ENCODE results near the gene GATAD2A. TPM values are rescaled to one million over a fixed set of nuclear protein-coding genes. Genes with fewer than 3 reads are reported as not detected.
"Not testable (repeated sequence)": the region's sequence is repeated elsewhere in the genome, so short reads cannot be mapped to it uniquely, and the experiment has no call there.

Gene GATAD2A
- total RNA-seq, 2 experiments from 2014 or later, result 123 to 139 TPM

GRCh38 chr19:19447536-19448237, 42.2 kb downstream of the GATAD2A start:
- Mint-ChIP-seq H3K36me3 (ENCODE audit: low read depth) (peaks cover 25% of the 10 kb centered on the region), H3K27ac (peak overlapping the region; percentile 24), H3K4me1 (peaks cover 87% of the 10 kb centered on the region), H3K9me3 (ENCODE audit: low read depth) (no peaks in the 10 kb centered on the region), H3K4me3 (no peak overlapping the region), H3K27me3 (no peaks in the 10 kb centered on the region)
- DNase-seq (peak; percentile 68), ATAC-seq (peak; percentile 64)
- intact Hi-C loops (cut with DNase I, micrococcal nuclease), result loop anchor here in 1 of 2 experiments (2.0 kb wide), 1 partner anchor 27 kb away; no protein-coding TSS in a partner anchor
- CTCF ChIA-PET, result interaction anchor here (1.1 kb wide), 1 partner anchor 42 kb away, joined by 6 read pairs; no protein-coding TSS in a partner anchor
- POLR2A ChIA-PET, result no interaction called here

- CTCF ChIA-PET, result no interaction called here
- peaks cover 23% of the 10 kb centered on the region for H3K36me3 Mint-ChIP-seq (ENCODE audit: low read depth)
- DNase-seq (no peak), ATAC-seq (no peak)
- no peaks in the 10 kb centered on the region for H3K9me3 Mint-ChIP-seq (ENCODE audit: low read depth)
- POLR2A ChIA-PET, result no interaction called here
- H3K27ac Mint-ChIP-seq, result peak overlapping the region; percentile 24
- no peak overlapping the region for H3K4me3 Mint-ChIP-seq
- intact Hi-C loops (cut with DNase I, micrococcal nuclease), result no loop called here
- H3K4me1 Mint-ChIP-seq, result peaks cover 87% of the 10 kb centered on the region
- no peaks in the 10 kb centered on the region for H3K27me3 Mint-ChIP-seq
These were observed 42.7 kb downstream of the GATAD2A start for GRCh38 chr19:19448238-19448544.

- intact Hi-C loops (cut with DNase I, micrococcal nuclease), result loop anchor here in 1 of 2 experiments (1.0 to 10.0 kb wide), 2 partner anchors 8 to 143 kb away; no protein-coding TSS in a partner anchor
- ATAC-seq (peak; percentile 86), DNase-seq (peak; percentile 70)
- peak overlapping the region; percentile 17 for H3K4me3 Mint-ChIP-seq
- CTCF ChIA-PET, result interaction anchor here (0.6 to 1.5 kb wide), 2 partner anchors 8 to 38 kb away, joined by 3 read pairs; no protein-coding TSS in a partner anchor
- peak overlapping the region; percentile 78 for H3K27ac Mint-ChIP-seq
- peaks cover 62% of the 10 kb centered on the region for H3K4me1 Mint-ChIP-seq
- H3K9me3 Mint-ChIP-seq (ENCODE audit: low read depth), result no peaks in the 10 kb centered on the region
- peaks cover 8% of the 10 kb centered on the region for H3K36me3 Mint-ChIP-seq (ENCODE audit: low read depth)
- POLR2A ChIA-PET, result interaction anchor here (0.7 to 1.0 kb wide), 2 partner anchors 8 to 62 kb away, joined by 3 read pairs; no protein-coding TSS in a partner anchor
- no peaks in the 10 kb centered on the region for H3K27me3 Mint-ChIP-seq
These were observed 46.2 kb downstream of the GATAD2A start for GRCh38 chr19:19451429-19452242.

GRCh38 chr19:19452243-19453124, 47.0 kb downstream of the GATAD2A start:
- Mint-ChIP-seq H3K9me3 (ENCODE audit: low read depth) (no peaks in the 10 kb centered on the region), H3K36me3 (ENCODE audit: low read depth) (peaks cover 5% of the 10 kb centered on the region), H3K27me3 (no peaks in the 10 kb centered on the region), H3K4me1 (peaks cover 62% of the 10 kb centered on the region), H3K27ac (peak overlapping the region; percentile 78), H3K4me3 (peak overlapping the region; percentile 4)
- POLR2A ChIA-PET, result no interaction called here
- intact Hi-C loops (cut with DNase I, micrococcal nuclease), result loop anchor here in 1 of 2 experiments (10.0 kb wide), 1 partner anchor 142 kb away; no protein-coding TSS in a partner anchor
- ATAC-seq (no peak), DNase-seq (no peak)
- CTCF ChIA-PET, result interaction anchor here (0.6 to 1.5 kb wide), 3 partner anchors 9 to 192 kb away, joined by 3 read pairs; no protein-coding TSS in a partner anchor

- POLR2A ChIA-PET, result interaction anchor here (0.7 kb wide), 1 partner anchor 238 kb away, joined by 9 read pairs; no protein-coding TSS in a partner anchor
These were observed 47.6 kb downstream of the GATAD2A start for GRCh38 chr19:19453125-19453454.

GRCh38 chr19:19455166-19455919, 49.9 kb downstream of the GATAD2A start:
- POLR2A ChIA-PET; DNase-seq; H3K36me3 Mint-ChIP-seq (ENCODE audit: low read depth); H3K9me3 Mint-ChIP-seq (ENCODE audit: low read depth); H3K4me3 Mint-ChIP-seq; ATAC-seq; H3K27ac Mint-ChIP-seq; H3K27me3 Mint-ChIP-seq: not testable (repeated sequence)
- intact Hi-C loops (cut with DNase I, micrococcal nuclease), result loop anchor here in 1 of 2 experiments (10.0 kb wide), 1 partner anchor 139 kb away; no protein-coding TSS in a partner anchor
- H3K4me1 Mint-ChIP-seq, result peaks cover 64% of the 10 kb centered on the region
- CTCF ChIA-PET, result interaction anchor here (0.6 to 1.0 kb wide), 2 partner anchors 44 to 252 kb away, joined by 3 read pairs; partner anchors contain the start of gene NR2C2AP

More at GRCh38 chr19:19453125-19453454, 47.6 kb downstream of the GATAD2A start:
- intact Hi-C loops (cut with DNase I, micrococcal nuclease), result loop anchor here in 1 of 2 experiments (10.0 kb wide), 1 partner anchor 142 kb away; no protein-coding TSS in a partner anchor
- no peak for ATAC-seq
- Mint-ChIP-seq H3K27ac (no peak overlapping the region), H3K27me3 (no peaks in the 10 kb centered on the region), H3K4me1 (peaks cover 62% of the 10 kb centered on the region), H3K36me3 (ENCODE audit: low read depth) (peaks cover 4% of the 10 kb centered on the region), H3K9me3 (ENCODE audit: low read depth) (no peaks in the 10 kb centered on the region), H3K4me3 (no peak overlapping the region)
- CTCF ChIA-PET, result interaction anchor here (0.6 to 1.4 kb wide), 3 partner anchors 26 to 191 kb away, joined by 3 to 4 read pairs (median 3); no protein-coding TSS in a partner anchor
- DNase-seq, result no peak

- peak; percentile 42 for DNase-seq
- no peaks in the 10 kb centered on the region for H3K9me3 Mint-ChIP-seq (ENCODE audit: low read depth)
- no peak for ATAC-seq
- H3K36me3 Mint-ChIP-seq (ENCODE audit: low read depth), result peaks cover 6% of the 10 kb centered on the region
- peaks cover 69% of the 10 kb centered on the region for H3K4me1 Mint-ChIP-seq
- CTCF ChIA-PET, result interaction anchor here (1.0 to 2.9 kb wide), 4 partner anchors 19 to 70 kb away, joined by 3 to 17 read pairs (median 4); no protein-coding TSS in a partner anchor
- no peaks in the 10 kb centered on the region for H3K27me3 Mint-ChIP-seq
- POLR2A ChIA-PET, result no interaction called here
- H3K4me3 Mint-ChIP-seq, result no peak overlapping the region
- H3K27ac Mint-ChIP-seq, result peak overlapping the region; percentile 99
- intact Hi-C loops (cut with DNase I, micrococcal nuclease), result loop anchor here (2.0 to 10.0 kb wide), 4 partner anchors 31 to 141 kb away; no protein-coding TSS in a partner anchor
These were observed 52.2 kb downstream of the GATAD2A start for GRCh38 chr19:19457671-19458070.

GRCh38 chr19:19458110-19458816, 52.8 kb downstream of the GATAD2A start:
- DNase-seq, result peak; percentile 17
- Mint-ChIP-seq H3K27ac (peak overlapping the region; percentile 99), H3K9me3 (ENCODE audit: low read depth) (no peaks in the 10 kb centered on the region), H3K27me3 (no peaks in the 10 kb centered on the region), H3K36me3 (ENCODE audit: low read depth) (peaks cover 6% of the 10 kb centered on the region), H3K4me1 (peaks cover 71% of the 10 kb centered on the region), H3K4me3 (peak overlapping the region; percentile 5)
- intact Hi-C loops (cut with DNase I, micrococcal nuclease), result loop anchor here (2.0 to 10.0 kb wide), 4 partner anchors 31 to 141 kb away; no protein-coding TSS in a partner anchor
- CTCF ChIA-PET, result interaction anchor here (0.6 to 2.9 kb wide), 9 partner anchors 18 to 313 kb away, joined by 3 to 17 read pairs (median 3); partner anchors contain the start of gene GATAD2A
- ATAC-seq, result no peak
- POLR2A ChIA-PET, result no interaction called here

- ATAC-seq, result peak; percentile 42
- Mint-ChIP-seq H3K4me3 (peak overlapping the region; percentile 79), H3K4me1 (peaks cover 78% of the 10 kb centered on the region), H3K9me3 (ENCODE audit: low read depth) (no peaks in the 10 kb centered on the region), H3K27me3 (no peaks in the 10 kb centered on the region), H3K27ac (peak overlapping the region; percentile 99), H3K36me3 (ENCODE audit: low read depth) (peaks cover 6% of the 10 kb centered on the region)
- ChIA-PET POLR2A (interaction anchor here (0.6 to 1.0 kb wide), 2 partner anchors 8 to 132 kb away, joined by 3 to 4 read pairs; no protein-coding TSS in a partner anchor), CTCF (interaction anchor here (0.6 to 2.9 kb wide), 6 partner anchors 23 to 313 kb away, joined by 3 to 17 read pairs (median 4); no protein-coding TSS in a partner anchor)
- intact Hi-C loops (cut with DNase I, micrococcal nuclease), result loop anchor here (1.0 to 10.0 kb wide), 10 partner anchors 8 to 140 kb away; partner anchors contain the start of gene GATAD2A (in 1 of the 2)
- DNase-seq, result peak; percentile 28
These were observed 53.6 kb downstream of the GATAD2A start for GRCh38 chr19:19459073-19459472.

All from activated CD4-positive, alpha-beta T cell treated with anti-CD3 and anti-CD28 coated beads for 36 hours (primary cell).